K562 (cell line): ENCODE results near the gene TRIM44. TPM values are rescaled to one million over a fixed set of nuclear protein-coding genes. Genes with fewer than 3 reads are reported as not detected.

Experiments
- ATAC-seq: fragments of 200-7000 bp; cut with Tn5 transposase; 3 replicates; pipeline ENCODE4 v1.9.1; 2020; ENCODE audit warnings: moderate library complexity
- BruUV-seq: library from RNA; stranded (reverse); fragments of 400-500 nt; replicated peaks from 2 replicates; lab custom pipeline; 2021; lab: Mats Ljungman, UMichigan
- CTCF ChIA-PET: fragments of 300-600 bp; formaldehyde crosslinking; extraction: SDS; loops from one replicate; lab custom pipeline; 2021; ENCODE audit warnings: low intra/inter-chr PET ratio; lab: Yijun Ruan, JAX
- POLR2A ChIA-PET: fragments of 300-600, 350-650 bp; sonication (Branson Sonifier 250); formaldehyde crosslinking; extraction: SDS; loops from one replicate; lab custom pipeline; 2021; ENCODE audit warnings: antibody characterized with exemption, inconsistent platforms; lab: Yijun Ruan, JAX
- DNase-seq, 4 experiments: peaks; one replicate each; pipeline versions ENCODE4 v3.0.0 to v3.0.0-alpha.2; 2011 to 2018; ENCODE audit warnings: low spot score in 3 of 4, mixed read lengths in 3 of 4; ENCODE audit errors: extremely low read depth in 1 of 4
- FAIRE-seq: peaks from 2 replicates; lab custom pipeline; 2011; peaks lifted over from hg19 to GRCh38; lab: Jason Lieb, UNC
- H2AFZ ChIP-seq: 2 replicates; pipeline ENCODE4 v1.6.0; 2011; ENCODE audit warnings: low read depth, low read length, control low read depth, inconsistent platforms
- H3K27ac ChIP-seq: fragments of 200-600 bp; 3 replicates; pipeline ENCODE4 v1.8.0; 2011; ENCODE audit warnings: low read depth, mild to moderate bottlenecking, control low read depth, inconsistent platforms, low read length, moderate library complexity, mixed read lengths; ENCODE audit errors: extremely low read depth
- H3K27me3 ChIP-seq, 2 experiments: fragments of 300-600 bp in 1 of 2; 2 replicates in 1 of 2; 3 replicates in 1 of 2; pipeline versions ENCODE4 v1.6.0 to v1.8.0; 2011; ENCODE audit warnings: inconsistent platforms in 2 of 2, low read length in 2 of 2, mild to moderate bottlenecking in 1 of 2, mixed read lengths in 1 of 2, moderate library complexity in 1 of 2; ENCODE audit not compliant: control insufficient read depth in 2 of 2, insufficient read depth in 2 of 2
- H3K36me3 ChIP-seq: fragments of 300-600 bp; 3 replicates; pipeline ENCODE4 v1.8.0; 2011; ENCODE audit warnings: mild to moderate bottlenecking, low read length, inconsistent platforms; ENCODE audit not compliant: control insufficient read depth, insufficient read depth
- H3K4me1 ChIP-seq, 2 experiments: fragments of 200-600 bp in 1 of 2; replicated peaks in 1 of 2; 2 replicates in 1 of 2; 3 replicates in 1 of 2; pipeline versions ENCODE4 v1.5.1 to v1.8.0; 2011; ENCODE audit warnings: inconsistent platforms in 2 of 2, low read length in 2 of 2, mild to moderate bottlenecking in 1 of 2, mixed read lengths in 1 of 2, moderate library complexity in 1 of 2; ENCODE audit not compliant: control insufficient read depth in 2 of 2, insufficient read depth in 2 of 2
- H3K4me2 ChIP-seq: 2 replicates; pipeline ENCODE4 v1.6.1; 2011; ENCODE audit warnings: low read length, control low read depth, inconsistent platforms, mixed read lengths; ENCODE audit not compliant: insufficient read depth
- H3K4me3 ChIP-seq: fragments of 200-600 bp; sonication (generic), shearing (Covaris generic); 2 replicates; pipeline ENCODE4 v1.5.1; 2016; ENCODE audit warnings: control low read depth, inconsistent platforms
- H3K79me2 ChIP-seq: fragments of 200-600 bp; 3 replicates; pipeline ENCODE4 v1.8.0; 2011; ENCODE audit warnings: low read length, inconsistent platforms; ENCODE audit not compliant: control insufficient read depth, insufficient read depth
- H3K9ac ChIP-seq, 2 experiments: 2 replicates each; pipeline versions ENCODE4 v1.6.0 to v1.6.1; 2011; ENCODE audit warnings: low read depth in 2 of 2, low read length in 2 of 2, control low read depth in 1 of 2, inconsistent platforms in 1 of 2, mild to moderate bottlenecking in 1 of 2, mixed read lengths in 1 of 2; ENCODE audit not compliant: insufficient read depth in 1 of 2
- H3K9me1 ChIP-seq: one replicate; pipeline ENCODE4 v1.6.0; 2011; ENCODE audit warnings: inconsistent platforms, mild to moderate bottlenecking, low read length, moderate library complexity; ENCODE audit not compliant: control insufficient read depth, insufficient read depth
- H3K9me3 ChIP-seq: replicated peaks from 2 replicates; pipeline ENCODE4 v1.5.1; 2011; ENCODE audit warnings: low read depth, low read length, inconsistent platforms; ENCODE audit not compliant: control insufficient read depth, insufficient read depth
- H4K20me1 ChIP-seq: replicated peaks from 2 replicates; pipeline ENCODE4 v1.6.1; 2011; ENCODE audit warnings: low read length, inconsistent platforms, mixed read lengths; ENCODE audit not compliant: control insufficient read depth, insufficient read depth
- NR2C2 ChIP-seq, 2 experiments: fragments of 200-800 bp in 1 of 2; sonication (Bioruptor generic) in 1 of 2; sonication (generic) in 1 of 2; formaldehyde crosslinking in 1 of 2; IDR thresholded peaks; 2 replicates each; pipeline versions ENCODE4 v1.6.1 to v1.8.0; 2016 to 2022; ENCODE audit warnings: mild to moderate bottlenecking in 1 of 2, missing compliant biosample characterization in 1 of 2, missing genetic modification characterization in 1 of 2, missing genetic modification reagents in 1 of 2
- WGBS: fragments of 100-300 bp; shearing (Covaris generic); methylation state at CpG from one replicate; pipeline ENCODE4 v1.1.6; 2016; ENCODE audit warnings: low coverage, mixed read lengths; ENCODE audit not compliant: insufficient coverage; ENCODE audit errors: missing lambda C conversion rate; 5-methylcytosine and 5-hydroxymethylcytosine counted together
- in situ Hi-C: fragments of 300-500 bp; cut with MboI; formaldehyde crosslinking; loops from 4 replicates; pipeline ENCODE4 v1.15.0; 2018; ENCODE audit warnings: inconsistent platforms, mixed read lengths
- intact Hi-C: fragments of 100-400 bp; cut with micrococcal nuclease; formaldehyde crosslinking; loops from 2 replicates; pipeline ENCODE4 v1.14.2; 2022
- polyA plus RNA-seq, 8 experiments: library from polyadenylated mRNA; depleted of rRNA in 4 of 8; stranded (reverse) in 5 of 8; unstranded in 3 of 8; fragments of >200 nt; fragmentation: Nextera tagmentation in 2 of 8; fragmentation: Illumina TruSeq in 1 of 8; extraction: Ambion mirVana in 2 of 8; extraction: Trizol in 1 of 8; gene quantifications; 2 replicates each; pipeline versions ENCODE4 v1.2.1 to v1.2.3, GENCODE V29; 2011 to 2014; ENCODE audit warnings: inconsistent platforms in 1 of 8, missing spikeins in 1 of 8
- total RNA-seq, 7 experiments: library from RNA; depleted of rRNA in 6 of 7; stranded (reverse); fragments of >200 nt in 6 of 7; fragmentation: Illumina TruSeq in 2 of 7; extraction: Trizol in 2 of 7; gene quantifications; 2 replicates each; pipeline versions ENCODE4 v1.2.1 to v1.2.3, GENCODE V29; 2011 to 2021; ENCODE audit warnings: low replicate concordance in 1 of 7
- TF ChIP-seq, protein P1 (sequence below), 2 experiments: fragments of 450-650 bp in 1 of 2; sonication (generic) in 1 of 2; formaldehyde crosslinking in 1 of 2; IDR thresholded peaks; 2 replicates each; pipeline versions ENCODE4 v1.7.1 to v1.9.0; 2016 to 2022; ENCODE audit warnings: inconsistent platforms in 1 of 2, mild to moderate bottlenecking in 1 of 2, missing genetic modification reagents in 1 of 2

The TRIM44 gene
- total and polyA plus RNA-seq, 9 of the 15 experiments (the other 6 are each of a cell fraction or from before 2014, with no cell fraction given), result 8.3 to 105 (median 37.2) TPM

- TF ChIP-seq NR2C2 (CRISPR knock-in tag; IDR thresholded peaks at IDR 0.05) (no peak), NR2C2 (tag; IDR thresholded peaks at IDR 0.05) (no peak)
- TF ChIP-seq, protein P1, sequence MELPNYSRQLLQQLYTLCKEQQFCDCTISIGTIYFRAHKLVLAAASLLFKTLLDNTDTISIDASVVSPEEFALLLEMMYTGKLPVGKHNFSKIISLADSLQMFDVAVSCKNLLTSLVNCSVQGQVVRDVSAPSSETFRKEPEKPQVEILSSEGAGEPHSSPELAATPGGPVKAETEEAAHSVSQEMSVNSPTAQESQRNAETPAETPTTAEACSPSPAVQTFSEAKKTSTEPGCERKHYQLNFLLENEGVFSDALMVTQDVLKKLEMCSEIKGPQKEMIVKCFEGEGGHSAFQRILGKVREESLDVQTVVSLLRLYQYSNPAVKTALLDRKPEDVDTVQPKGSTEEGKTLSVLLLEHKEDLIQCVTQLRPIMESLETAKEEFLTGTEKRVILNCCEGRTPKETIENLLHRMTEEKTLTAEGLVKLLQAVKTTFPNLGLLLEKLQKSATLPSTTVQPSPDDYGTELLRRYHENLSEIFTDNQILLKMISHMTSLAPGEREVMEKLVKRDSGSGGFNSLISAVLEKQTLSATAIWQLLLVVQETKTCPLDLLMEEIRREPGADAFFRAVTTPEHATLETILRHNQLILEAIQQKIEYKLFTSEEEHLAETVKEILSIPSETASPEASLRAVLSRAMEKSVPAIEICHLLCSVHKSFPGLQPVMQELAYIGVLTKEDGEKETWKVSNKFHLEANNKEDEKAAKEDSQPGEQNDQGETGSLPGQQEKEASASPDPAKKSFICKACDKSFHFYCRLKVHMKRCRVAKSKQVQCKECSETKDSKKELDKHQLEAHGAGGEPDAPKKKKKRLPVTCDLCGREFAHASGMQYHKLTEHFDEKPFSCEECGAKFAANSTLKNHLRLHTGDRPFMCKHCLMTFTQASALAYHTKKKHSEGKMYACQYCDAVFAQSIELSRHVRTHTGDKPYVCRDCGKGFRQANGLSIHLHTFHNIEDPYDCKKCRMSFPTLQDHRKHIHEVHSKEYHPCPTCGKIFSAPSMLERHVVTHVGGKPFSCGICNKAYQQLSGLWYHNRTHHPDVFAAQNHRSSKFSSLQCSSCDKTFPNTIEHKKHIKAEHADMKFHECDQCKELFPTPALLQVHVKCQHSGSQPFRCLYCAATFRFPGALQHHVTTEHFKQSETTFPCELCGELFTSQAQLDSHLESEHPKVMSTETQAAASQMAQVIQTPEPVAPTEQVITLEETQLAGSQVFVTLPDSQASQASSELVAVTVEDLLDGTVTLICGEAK (IDR thresholded peaks at IDR 0.05), result peak; percentile 76
- TF ChIP-seq, protein P1 (CRISPR knock-in tag; IDR thresholded peaks at IDR 0.05), result no peak
- no peak overlapping the region for H2AFZ ChIP-seq
- 0% methylated on average over 7 of the region's 7 CpGs for WGBS
- ChIA-PET CTCF (no interaction called here), POLR2A (interaction anchor here (1.1 kb wide), 1 partner anchor 18 kb away, joined by 3 read pairs; no protein-coding TSS in a partner anchor)
- FAIRE-seq (no peak), ATAC-seq (no peak), DNase-seq (no peak)
- peaks cover 3 to 14% of the 10 kb centered on the region in 2 experiments; a peak in 4 of 5 replicates for H3K27me3 ChIP-seq
- no peaks in the 10 kb centered on the region for H3K4me1 ChIP-seq
- no peaks in the 10 kb centered on the region for H3K36me3 ChIP-seq
- no peak overlapping the region for H3K4me2 ChIP-seq
- no peaks in the 10 kb centered on the region for H3K9me1 ChIP-seq
- H4K20me1 ChIP-seq, result no peaks in the 10 kb centered on the region
- in situ Hi-C loops, result no loop called here
- H3K9ac ChIP-seq, result no peak overlapping the region
- H3K4me3 ChIP-seq, result no peak overlapping the region
- H3K79me2 ChIP-seq, result no peaks in the 10 kb centered on the region
- H3K27ac ChIP-seq, result no peak overlapping the region
- intact Hi-C loops, result no loop called here
- BruUV-seq, result no TSS peak
- no peaks in the 10 kb centered on the region for H3K9me3 ChIP-seq
Measured at GRCh38 chr11:35850191-35850590, 187.6 kb downstream of the TRIM44 start.
